Omental fat pad (tissue), 4 donors: ENCODE measurements around the gene PACRG. TPM values are rescaled to one million over a fixed set of nuclear protein-coding genes. Genes with fewer than 3 reads are reported as not detected.

Experiments
- ATAC-seq: fragments of 150-250 bp; one replicate; pipeline ENCODE4 v1.9.1; 2016; ENCODE audit warnings: mild to moderate bottlenecking, moderate library complexity; ENCODE audit not compliant: low FRiP score
- DNase-seq: peaks from one replicate; pipeline ENCODE4 v3.0.0-alpha.2; 2019; ENCODE audit warnings: low spot score
- total RNA-seq, 4 donors: library from RNA; depleted of rRNA; stranded (reverse); fragments of >200 nt; gene quantifications; one replicate each; pipeline ENCODE4 v1.1.0, GENCODE V29; 2016
- TF ChIP-seq, protein P1 (sequence below), 3 donors: fragments of 450-650 bp; IDR thresholded peaks; one replicate each; pipeline ENCODE4 v1.5.1; 2016 to 2017; ENCODE audit warnings: antibody characterized with exemption in 3 of 3, mild to moderate bottlenecking in 3 of 3, moderate library complexity in 2 of 3

PACRG gene
- total RNA-seq, 4 donors from 2014 or later: 0.48 to 2.5 (median 1.3) TPM; not detected in 1

DNA sequence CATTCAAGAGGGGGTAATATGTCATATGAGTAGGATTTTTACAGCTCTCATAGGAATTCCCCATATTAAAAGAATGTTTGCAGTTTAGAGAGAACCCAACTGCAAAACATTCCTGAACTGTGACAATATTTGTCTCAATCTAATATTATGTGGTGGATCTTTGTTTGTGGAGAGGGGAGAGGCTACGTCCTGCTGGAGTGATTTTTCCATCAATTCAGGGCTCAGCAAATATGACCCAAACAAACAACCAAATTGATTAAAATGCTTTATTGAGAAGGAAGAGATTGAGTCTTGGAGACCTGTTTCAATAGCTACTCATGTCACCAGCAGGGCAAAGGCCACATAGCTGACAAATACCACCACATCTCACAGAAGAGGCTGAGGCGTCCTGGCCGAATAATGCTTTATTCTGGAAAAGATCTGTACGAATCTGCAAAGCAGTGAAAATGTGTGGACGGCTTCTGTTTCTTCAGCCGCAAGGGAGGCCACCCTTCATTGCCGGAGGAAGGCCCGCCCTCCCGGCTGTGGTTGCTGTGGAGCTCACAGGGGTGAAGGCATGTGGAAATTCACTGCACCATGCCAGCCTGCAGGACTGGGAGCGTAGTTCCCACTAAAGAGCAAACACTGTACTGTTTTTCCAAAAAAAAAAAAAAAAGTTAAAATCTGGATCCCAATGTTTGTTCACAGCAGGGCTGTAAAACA, 597.1 kb downstream of the PACRG start:
- DNase-seq (no peak), ATAC-seq (no peak)
- TF ChIP-seq, protein P1, sequence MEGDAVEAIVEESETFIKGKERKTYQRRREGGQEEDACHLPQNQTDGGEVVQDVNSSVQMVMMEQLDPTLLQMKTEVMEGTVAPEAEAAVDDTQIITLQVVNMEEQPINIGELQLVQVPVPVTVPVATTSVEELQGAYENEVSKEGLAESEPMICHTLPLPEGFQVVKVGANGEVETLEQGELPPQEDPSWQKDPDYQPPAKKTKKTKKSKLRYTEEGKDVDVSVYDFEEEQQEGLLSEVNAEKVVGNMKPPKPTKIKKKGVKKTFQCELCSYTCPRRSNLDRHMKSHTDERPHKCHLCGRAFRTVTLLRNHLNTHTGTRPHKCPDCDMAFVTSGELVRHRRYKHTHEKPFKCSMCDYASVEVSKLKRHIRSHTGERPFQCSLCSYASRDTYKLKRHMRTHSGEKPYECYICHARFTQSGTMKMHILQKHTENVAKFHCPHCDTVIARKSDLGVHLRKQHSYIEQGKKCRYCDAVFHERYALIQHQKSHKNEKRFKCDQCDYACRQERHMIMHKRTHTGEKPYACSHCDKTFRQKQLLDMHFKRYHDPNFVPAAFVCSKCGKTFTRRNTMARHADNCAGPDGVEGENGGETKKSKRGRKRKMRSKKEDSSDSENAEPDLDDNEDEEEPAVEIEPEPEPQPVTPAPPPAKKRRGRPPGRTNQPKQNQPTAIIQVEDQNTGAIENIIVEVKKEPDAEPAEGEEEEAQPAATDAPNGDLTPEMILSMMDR (IDR thresholded peaks at IDR 0.05): no peak

DNA sequence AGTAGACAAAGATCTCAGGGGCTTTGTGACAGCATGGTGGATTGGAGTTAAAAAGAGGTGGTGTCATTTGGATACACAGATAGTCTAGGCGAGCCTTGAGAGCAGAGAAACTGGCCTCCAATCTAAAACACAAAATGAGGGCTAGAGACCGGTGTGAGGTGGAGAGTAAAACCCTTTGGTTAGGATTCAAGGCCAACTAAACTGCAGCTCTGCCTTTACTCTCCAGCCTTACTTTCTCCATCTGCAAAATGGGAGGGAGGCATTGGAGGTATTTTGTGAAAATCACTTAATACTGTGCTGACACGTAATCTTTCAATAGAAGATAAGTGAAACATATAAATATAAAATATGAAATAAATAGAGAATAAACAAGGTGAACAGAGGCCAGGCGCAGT, 597.6 kb downstream of the PACRG start:
- no peak for ATAC-seq
- no peak for DNase-seq
- TF ChIP-seq, protein P1 (IDR thresholded peaks at IDR 0.05): no peak

DNA sequence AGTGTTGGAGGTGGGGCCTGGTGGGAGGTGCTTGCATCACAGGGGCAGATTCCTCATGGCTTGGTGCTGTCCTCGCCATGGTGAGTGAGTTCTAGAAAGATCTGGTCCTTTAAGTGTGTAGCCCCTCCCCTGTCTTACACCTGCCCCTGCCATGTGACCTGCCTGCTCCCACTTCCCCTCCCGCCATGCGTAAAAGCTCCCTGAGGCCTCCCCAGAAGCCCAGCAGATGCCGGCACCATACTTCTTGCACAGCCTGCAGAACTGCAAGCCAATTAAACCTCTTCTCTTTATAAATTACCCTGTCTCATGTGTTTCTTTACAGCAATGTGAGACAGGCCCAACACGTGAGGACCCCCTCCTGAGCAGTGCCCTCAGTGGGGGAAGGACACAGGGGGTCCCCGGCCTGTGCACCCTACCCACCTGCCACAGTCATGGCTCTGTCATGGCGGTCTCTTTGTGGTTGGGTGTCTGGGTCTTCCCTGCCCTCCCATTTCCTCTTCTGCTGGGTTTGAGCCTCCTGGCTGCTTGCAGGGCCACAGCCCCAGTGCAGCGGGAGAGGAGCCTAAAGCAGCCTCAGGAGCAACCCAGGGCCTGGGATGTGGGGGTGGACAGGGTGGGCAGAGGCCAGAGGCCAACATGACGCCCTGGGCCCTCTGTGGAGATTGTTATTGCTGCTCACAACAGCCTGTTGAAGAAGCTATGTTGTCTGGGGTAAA, 599.5 kb downstream of the PACRG start:
- no peak for ATAC-seq
- DNase-seq: no peak
- TF ChIP-seq, protein P1 (IDR thresholded peaks at IDR 0.05): no peak

DNA sequence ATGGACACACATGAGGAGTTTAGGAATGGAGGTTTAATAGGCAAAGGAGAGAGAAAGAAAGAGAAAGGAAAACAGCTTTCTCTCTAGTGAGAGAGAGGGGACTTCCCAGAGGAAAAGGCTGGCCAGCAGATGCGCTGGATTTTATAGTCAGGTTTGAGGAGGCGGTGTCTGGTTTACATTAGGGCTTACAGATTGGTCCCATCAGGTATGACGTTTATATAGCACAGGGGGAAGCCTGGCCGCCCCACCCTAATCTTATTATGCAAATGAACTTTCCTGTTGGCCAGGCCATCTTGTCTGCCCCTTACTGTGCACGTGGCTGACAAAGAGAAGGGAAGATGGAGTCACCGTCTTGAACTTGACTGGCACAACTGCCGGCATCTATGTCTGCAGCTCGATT, 600.1 kb downstream of the PACRG start:
- ATAC-seq (no peak), DNase-seq (no peak)
- TF ChIP-seq, protein P1 (IDR thresholded peaks at IDR 0.05): no peak

DNA sequence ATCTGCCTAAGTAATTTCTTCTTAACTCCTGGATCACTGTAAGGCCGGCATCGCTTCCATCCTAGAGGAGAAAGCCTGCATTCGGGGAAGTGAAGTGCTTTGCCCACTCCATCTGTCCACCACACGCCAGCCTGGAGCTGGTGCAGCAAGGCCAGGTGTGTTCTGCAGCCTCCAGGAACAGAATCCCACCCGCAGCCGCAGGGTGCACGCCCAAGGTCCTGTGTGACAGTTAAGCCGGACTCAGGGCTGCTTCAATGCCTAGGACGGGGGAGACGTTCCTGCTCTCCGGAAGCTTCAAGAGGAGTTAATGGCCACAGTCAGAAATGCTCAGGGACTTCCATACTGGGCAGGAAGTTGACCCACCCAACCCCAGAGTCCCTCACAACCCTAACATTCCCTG, 600.6 kb downstream of the PACRG start:
- ATAC-seq: no peak
- DNase-seq: no peak
- TF ChIP-seq, protein P1 (IDR thresholded peaks at IDR 0.05): no peak

DNA sequence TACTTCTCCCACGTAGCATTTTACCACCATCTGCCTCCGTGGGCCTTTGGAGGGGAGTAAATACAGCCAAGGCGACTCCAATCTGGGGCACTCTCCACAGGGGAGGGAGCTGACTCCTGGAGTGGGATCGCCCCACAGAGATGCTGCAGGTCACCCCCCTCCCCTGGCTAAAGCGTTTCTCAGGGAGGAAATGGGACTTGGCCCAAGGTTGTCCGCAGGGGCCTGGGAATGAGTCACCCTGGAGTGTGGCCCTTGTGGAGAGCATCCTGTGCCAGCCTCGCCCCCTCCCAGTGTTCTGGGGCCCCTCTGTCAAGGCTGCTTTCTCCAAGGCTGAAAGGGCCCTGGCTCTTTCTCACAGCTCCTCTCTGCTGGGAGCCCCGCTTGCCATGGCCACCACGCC, 602.2 kb downstream of the PACRG start:
- no peak for DNase-seq
- no peak for ATAC-seq
- TF ChIP-seq, protein P1 (IDR thresholded peaks at IDR 0.05): no peak

DNA sequence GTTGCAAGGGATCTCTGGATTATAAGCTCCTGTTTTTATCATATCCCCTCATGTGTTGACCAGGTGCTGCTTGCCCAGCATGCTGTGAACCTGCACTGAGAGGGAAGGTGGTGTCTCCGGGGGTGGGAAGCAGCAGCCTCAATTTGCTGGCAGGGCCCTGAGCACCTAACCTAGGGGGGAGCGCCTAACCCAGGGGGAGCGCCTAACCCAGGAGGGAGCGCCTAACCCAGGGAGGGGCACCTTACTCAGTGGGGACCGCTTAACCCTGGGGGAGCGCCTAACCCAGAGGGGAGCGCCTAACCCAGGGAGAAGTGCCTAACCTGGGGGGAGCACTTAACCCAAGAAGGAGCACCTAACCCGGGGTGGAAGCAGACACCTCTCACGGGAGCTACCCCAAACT, 603.5 kb downstream of the PACRG start:
- DNase-seq (no peak), ATAC-seq (no peak)
- TF ChIP-seq, protein P1 (IDR thresholded peaks at IDR 0.05): no peak
